K562 (cell line): ENCODE results near the gene FATE1.

ENCODE experiments used
- CHD4 ChIP-seq: fragments of 200-600 bp; sonication (generic); IDR thresholded peaks from 3 replicates; pipeline ENCODE4 v1.6.1; 2012; ENCODE audit warnings: low read depth, mild to moderate bottlenecking, mixed read lengths, low read length, inconsistent platforms; ENCODE audit not compliant: insufficient read depth, insufficient replicate concordance, poor library complexity, severe bottlenecking
- JUND ChIP-seq, 2 experiments: IDR thresholded peaks; 2 replicates in 1 of 2; 3 replicates in 1 of 2; pipeline ENCODE4 v1.6.1; 2011; ENCODE audit warnings: borderline replicate concordance in 2 of 2, low read depth in 2 of 2, low read length in 2 of 2, improper control_type of control experiment in 1 of 2, missing biosample characterization in 1 of 2, missing genetic modification characterization in 1 of 2, missing genetic modification reagents in 1 of 2
- KDM1A ChIP-seq, 2 experiments: fragments of 450-650 bp; IDR thresholded peaks; 2 replicates each; pipeline ENCODE4 v1.6.1; 2016; ENCODE audit warnings: mild to moderate bottlenecking in 2 of 2
- NR2C2 ChIP-seq, 2 experiments: fragments of 200-800 bp in 1 of 2; sonication (Bioruptor generic) in 1 of 2; sonication (generic) in 1 of 2; formaldehyde crosslinking in 1 of 2; IDR thresholded peaks; 2 replicates each; pipeline versions ENCODE4 v1.6.1 to v1.8.0; 2016 to 2022; ENCODE audit warnings: mild to moderate bottlenecking in 1 of 2, missing compliant biosample characterization in 1 of 2, missing genetic modification characterization in 1 of 2, missing genetic modification reagents in 1 of 2
- POLR2A ChIP-seq: fragments of 450-650 bp; conservative IDR thresholded peaks from 2 replicates; pipeline ENCODE4 v1.6.1; 2016
- RAD21 ChIP-seq, 2 experiments: fragments of 250-450 bp in 1 of 2; fragments of 450-650 bp in 1 of 2; sonication (Bioruptor Pico) in 1 of 2; formaldehyde crosslinking in 1 of 2; IDR thresholded peaks in 1 of 2; conservative IDR thresholded peaks in 1 of 2; 2 replicates each; pipeline versions ENCODE4 v1.4.0 to v1.8.0; 2020 to 2022; ENCODE audit warnings: mild to moderate bottlenecking in 2 of 2, moderate library complexity in 1 of 2
- RNF2 ChIP-seq: sonication (generic); IDR thresholded peaks from 2 replicates; pipeline ENCODE4 v1.6.1; 2016
- SMAD4 ChIP-seq: fragments of 250-450 bp; sonication (Bioruptor Pico); conservative IDR thresholded peaks from 2 replicates; pipeline ENCODE4 v1.8.0; 2021; ENCODE audit warnings: inconsistent platforms, mild to moderate bottlenecking, moderate library complexity
- SRSF3 ChIP-seq: fragments of 200-400 bp; formaldehyde crosslinking; IDR thresholded peaks from 2 replicates; pipeline ENCODE4 v1.6.1; 2016; ENCODE audit warnings: mild to moderate bottlenecking, low read length, moderate library complexity; ENCODE audit not compliant: insufficient read depth
- ZBTB7A ChIP-seq: IDR thresholded peaks from 2 replicates; pipeline ENCODE4 v1.6.1; 2011; ENCODE audit warnings: low read depth, mild to moderate bottlenecking, low read length, moderate library complexity, borderline replicate concordance; ENCODE audit not compliant: control insufficient read depth
- ZNF184 ChIP-seq: sonication (generic); formaldehyde crosslinking; IDR thresholded peaks from 2 replicates; pipeline ENCODE4 v1.5.0; 2020; ENCODE audit warnings: missing genetic modification reagents
- TF ChIP-seq, protein P1 (sequence below): sonication (generic); formaldehyde crosslinking; IDR thresholded peaks from 2 replicates; pipeline ENCODE4 v1.8.1; 2023; ENCODE audit warnings: mild to moderate bottlenecking, missing genetic modification reagents

DNA sequence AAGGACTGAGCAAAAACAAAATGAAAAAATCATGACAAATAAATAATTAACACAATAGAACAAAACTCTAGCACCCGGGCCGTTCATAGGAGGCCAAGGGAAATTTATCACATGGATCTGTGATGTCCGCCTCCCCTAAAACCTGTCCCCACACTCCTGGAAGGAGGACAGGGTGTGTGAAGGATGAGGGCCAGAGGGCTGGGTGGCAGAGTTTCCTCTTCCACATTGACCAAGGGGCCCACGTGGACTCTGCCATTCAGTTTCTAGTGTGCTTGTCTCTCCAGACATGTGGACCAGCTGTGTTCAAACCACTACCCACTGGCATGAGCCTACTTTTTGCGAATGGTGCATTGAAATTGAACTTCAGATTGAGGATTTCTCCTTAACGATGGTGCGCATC is 14.3 kb upstream of the FATE1 start:
- no peak for TF ChIP-seq SMAD4 (CRISPR knock-in tag)
- TF ChIP-seq, protein P1, sequence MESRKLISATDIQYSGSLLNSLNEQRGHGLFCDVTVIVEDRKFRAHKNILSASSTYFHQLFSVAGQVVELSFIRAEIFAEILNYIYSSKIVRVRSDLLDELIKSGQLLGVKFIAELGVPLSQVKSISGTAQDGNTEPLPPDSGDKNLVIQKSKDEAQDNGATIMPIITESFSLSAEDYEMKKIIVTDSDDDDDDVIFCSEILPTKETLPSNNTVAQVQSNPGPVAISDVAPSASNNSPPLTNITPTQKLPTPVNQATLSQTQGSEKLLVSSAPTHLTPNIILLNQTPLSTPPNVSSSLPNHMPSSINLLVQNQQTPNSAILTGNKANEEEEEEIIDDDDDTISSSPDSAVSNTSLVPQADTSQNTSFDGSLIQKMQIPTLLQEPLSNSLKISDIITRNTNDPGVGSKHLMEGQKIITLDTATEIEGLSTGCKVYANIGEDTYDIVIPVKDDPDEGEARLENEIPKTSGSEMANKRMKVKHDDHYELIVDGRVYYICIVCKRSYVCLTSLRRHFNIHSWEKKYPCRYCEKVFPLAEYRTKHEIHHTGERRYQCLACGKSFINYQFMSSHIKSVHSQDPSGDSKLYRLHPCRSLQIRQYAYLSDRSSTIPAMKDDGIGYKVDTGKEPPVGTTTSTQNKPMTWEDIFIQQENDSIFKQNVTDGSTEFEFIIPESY (CRISPR knock-in tag) = no peak
- no peak for TF ChIP-seq ZNF184 (CRISPR knock-in tag)
- no peak for TF ChIP-seq JUND (IDR thresholded peaks at IDR 0.05; ENCODE audit: borderline replicate concordance, low read depth, low read length)
- no peak for TF ChIP-seq JUND (tag; IDR thresholded peaks at IDR 0.05; ENCODE audit: borderline replicate concordance, low read depth, low read length)
- TF ChIP-seq POLR2A = no peak
- no peak for TF ChIP-seq CHD4
- TF ChIP-seq NR2C2 (CRISPR knock-in tag; IDR thresholded peaks at IDR 0.05) = no peak
- TF ChIP-seq NR2C2 (tag; IDR thresholded peaks at IDR 0.05) = no peak
- TF ChIP-seq ZBTB7A = no peak
- no peak for TF ChIP-seq SRSF3
- no peak for TF ChIP-seq KDM1A (IDR thresholded peaks at IDR 0.05)
- TF ChIP-seq RAD21 (CRISPR knock-in tag; conservative IDR thresholded peaks at IDR 0.05 in 1 of 2, IDR thresholded peaks at IDR 0.05 in 1 of 2) = no peak
- no peak for TF ChIP-seq RNF2
